AG10803 (cell line): Measurements from ENCODE around the gene WDR45B.
"Not testable (repeated sequence)": the region's sequence is repeated elsewhere in the genome, so short reads cannot be mapped to it uniquely, and the experiment has no call there.

Experiments used
- DNase-seq: peaks from one replicate; pipeline ENCODE4 v3.0.0; 2010; ENCODE audit warnings: low read depth
- H3K4me3 ChIP-seq: 2 replicates; pipeline ENCODE4 v1.5.1; 2011; ENCODE audit warnings: mild to moderate bottlenecking, low read length, control low read depth
- CTCF ChIP-seq: conservative IDR thresholded peaks from 2 replicates; pipeline ENCODE4 v1.5.1; 2011; ENCODE audit warnings: mild to moderate bottlenecking, low read length, control low read depth, inconsistent platforms

Gene WDR45B

GRCh38 chr17:82588266-82589175, 59.7 kb downstream of the WDR45B start:
- H3K4me3 ChIP-seq = no peak overlapping the region
- no peak for TF ChIP-seq CTCF
- no peak for DNase-seq

- no peak for TF ChIP-seq CTCF
- no peak overlapping the region for H3K4me3 ChIP-seq
- DNase-seq = no peak
Observed at GRCh38 chr17:82587234-82588086, 60.8 kb downstream of the WDR45B start.

GRCh38 chr17:82586576-82587233, 61.5 kb downstream of the WDR45B start:
- no peak overlapping the region for H3K4me3 ChIP-seq
- TF ChIP-seq CTCF = no peak
- DNase-seq = no peak

GRCh38 chr17:82585935-82586575, 62.2 kb downstream of the WDR45B start:
- not testable (repeated sequence) for DNase-seq, H3K4me3 ChIP-seq

GRCh38 chr17:82583720-82584234, 64.5 kb downstream of the WDR45B start:
- no peak for TF ChIP-seq CTCF
- no peak overlapping the region for H3K4me3 ChIP-seq
- no peak for DNase-seq

GRCh38 chr17:82582709-82583108, 65.5 kb downstream of the WDR45B start:
- no peak for TF ChIP-seq CTCF
- DNase-seq = no peak
- no peak overlapping the region for H3K4me3 ChIP-seq
